Fibroblast of lung (primary cell): ENCODE results near the gene GNB3.

Source experiments
- EZH2 ChIP-seq: IDR thresholded peaks from 2 replicates; pipeline ENCODE4 v1.5.1; 2012; ENCODE audit warnings: low read length, control low read depth, mild to moderate bottlenecking; ENCODE audit errors: missing control alignments
- TF ChIP-seq, protein P1 (sequence below), 2 donors: IDR thresholded peaks in 1 of 2; conservative IDR thresholded peaks in 1 of 2; 1 replicate in 1 of 2; 2 replicates in 1 of 2; pipeline ENCODE4 v1.5.1; 2011 to 2012; ENCODE audit warnings: low read length in 2 of 2, control low read depth in 1 of 2, inconsistent platforms in 1 of 2, low read depth in 1 of 2, mild to moderate bottlenecking in 1 of 2

DNA sequence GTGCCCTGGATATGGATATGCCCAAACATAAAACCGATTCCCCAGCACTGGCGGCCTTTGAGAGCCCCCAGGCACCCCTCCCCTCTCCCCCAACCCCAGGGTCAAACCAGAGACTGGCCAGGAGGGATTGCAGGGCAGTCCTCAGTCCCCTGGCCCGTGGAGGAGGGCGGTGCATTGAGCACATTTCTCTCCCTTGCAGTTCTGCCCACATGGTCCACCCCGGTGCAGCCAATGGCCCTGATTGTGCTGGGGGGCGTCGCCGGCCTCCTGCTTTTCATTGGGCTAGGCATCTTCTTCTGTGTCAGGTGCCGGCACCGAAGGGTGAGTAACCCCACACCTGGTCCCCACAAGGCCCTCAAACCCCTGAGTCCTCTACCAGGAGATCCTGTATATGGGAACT lies 22.5 kb upstream of the GNB3 start:
- TF ChIP-seq, protein P1, sequence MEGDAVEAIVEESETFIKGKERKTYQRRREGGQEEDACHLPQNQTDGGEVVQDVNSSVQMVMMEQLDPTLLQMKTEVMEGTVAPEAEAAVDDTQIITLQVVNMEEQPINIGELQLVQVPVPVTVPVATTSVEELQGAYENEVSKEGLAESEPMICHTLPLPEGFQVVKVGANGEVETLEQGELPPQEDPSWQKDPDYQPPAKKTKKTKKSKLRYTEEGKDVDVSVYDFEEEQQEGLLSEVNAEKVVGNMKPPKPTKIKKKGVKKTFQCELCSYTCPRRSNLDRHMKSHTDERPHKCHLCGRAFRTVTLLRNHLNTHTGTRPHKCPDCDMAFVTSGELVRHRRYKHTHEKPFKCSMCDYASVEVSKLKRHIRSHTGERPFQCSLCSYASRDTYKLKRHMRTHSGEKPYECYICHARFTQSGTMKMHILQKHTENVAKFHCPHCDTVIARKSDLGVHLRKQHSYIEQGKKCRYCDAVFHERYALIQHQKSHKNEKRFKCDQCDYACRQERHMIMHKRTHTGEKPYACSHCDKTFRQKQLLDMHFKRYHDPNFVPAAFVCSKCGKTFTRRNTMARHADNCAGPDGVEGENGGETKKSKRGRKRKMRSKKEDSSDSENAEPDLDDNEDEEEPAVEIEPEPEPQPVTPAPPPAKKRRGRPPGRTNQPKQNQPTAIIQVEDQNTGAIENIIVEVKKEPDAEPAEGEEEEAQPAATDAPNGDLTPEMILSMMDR (conservative IDR thresholded peaks at IDR 0.05 in 1 of 2, IDR thresholded peaks at IDR 0.05 in 1 of 2; ENCODE audit: low read depth in 1 of 2, low read length in 2 of 2) = no peak
- TF ChIP-seq EZH2 = no peak
